Measurements from ENCODE around the gene SLC16A5.
"Not testable (repeated sequence)": the region's sequence is repeated elsewhere in the genome, so short reads cannot be mapped to it uniquely, and the experiment has no call there.

Gene SLC16A5

GRCh38 chr17:75130632-75131277, 43.0 kb downstream of the SLC16A5 start:
- peak; percentile 75 for TF ChIP-seq CTCF (IDR thresholded peaks at IDR 0.05; ENCODE audit: borderline replicate concordance, control extremely low read depth, extremely low read depth, insufficient read depth, missing control alignments)
- in situ Hi-C loops (cut with MboI; ENCODE audit: low sequenced_read_pairs, unreplicated experiment): no loop called here
- peak; percentile 68 for DNase-seq (ENCODE audit: low spot score)

- DNase-seq (ENCODE audit: low spot score): peak; percentile 95
- in situ Hi-C loops (cut with MboI; ENCODE audit: low sequenced_read_pairs, unreplicated experiment): no loop called here
- peak; percentile 82 for TF ChIP-seq CTCF (IDR thresholded peaks at IDR 0.05; ENCODE audit: borderline replicate concordance, control extremely low read depth, extremely low read depth, insufficient read depth, missing control alignments)
These were observed 43.7 kb downstream of the SLC16A5 start, which contains the start of gene NT5C for GRCh38 chr17:75131278-75132017. Gene NT5C, minus strand, starts transcription at chr17:75131742. Its CDS starts 35 bp downstream, at chr17:75131707.

GRCh38 chr17:75132018-75133000, 44.6 kb downstream of the SLC16A5 start:
- DNase-seq (ENCODE audit: low spot score); in situ Hi-C loops (cut with MboI; ENCODE audit: low sequenced_read_pairs, unreplicated experiment): not testable (repeated sequence)

GRCh38 chr17:75133001-75133400, 45.2 kb downstream of the SLC16A5 start:
- no peak for TF ChIP-seq CTCF (IDR thresholded peaks at IDR 0.05; ENCODE audit: borderline replicate concordance, control extremely low read depth, extremely low read depth, insufficient read depth, missing control alignments)
- no peak for DNase-seq (ENCODE audit: low spot score)
- in situ Hi-C loops (cut with MboI; ENCODE audit: low sequenced_read_pairs, unreplicated experiment): no loop called here

GRCh38 chr17:75133607-75134347, 46.0 kb downstream of the SLC16A5 start:
- DNase-seq (ENCODE audit: low spot score); in situ Hi-C loops (cut with MboI; ENCODE audit: low sequenced_read_pairs, unreplicated experiment): not testable (repeated sequence)

GRCh38 chr17:75135452-75135851, 47.7 kb downstream of the SLC16A5 start:
- no peak for DNase-seq (ENCODE audit: low spot score)
- in situ Hi-C loops (cut with MboI; ENCODE audit: low sequenced_read_pairs, unreplicated experiment): no loop called here
- no peak for TF ChIP-seq CTCF (IDR thresholded peaks at IDR 0.05; ENCODE audit: borderline replicate concordance, control extremely low read depth, extremely low read depth, insufficient read depth, missing control alignments)

GRCh38 chr17:75135946-75136345, 48.2 kb downstream of the SLC16A5 start:
- TF ChIP-seq CTCF (IDR thresholded peaks at IDR 0.05; ENCODE audit: borderline replicate concordance, control extremely low read depth, extremely low read depth, insufficient read depth, missing control alignments): no peak
- in situ Hi-C loops (cut with MboI; ENCODE audit: low sequenced_read_pairs, unreplicated experiment): no loop called here
- no peak for DNase-seq (ENCODE audit: low spot score)

GRCh38 chr17:75137762-75138161, 50.0 kb downstream of the SLC16A5 start:
- in situ Hi-C loops (cut with MboI; ENCODE audit: low sequenced_read_pairs, unreplicated experiment); DNase-seq (ENCODE audit: low spot score): not testable (repeated sequence)
